ENCODE measurements around the gene OR10A5.

DNA sequence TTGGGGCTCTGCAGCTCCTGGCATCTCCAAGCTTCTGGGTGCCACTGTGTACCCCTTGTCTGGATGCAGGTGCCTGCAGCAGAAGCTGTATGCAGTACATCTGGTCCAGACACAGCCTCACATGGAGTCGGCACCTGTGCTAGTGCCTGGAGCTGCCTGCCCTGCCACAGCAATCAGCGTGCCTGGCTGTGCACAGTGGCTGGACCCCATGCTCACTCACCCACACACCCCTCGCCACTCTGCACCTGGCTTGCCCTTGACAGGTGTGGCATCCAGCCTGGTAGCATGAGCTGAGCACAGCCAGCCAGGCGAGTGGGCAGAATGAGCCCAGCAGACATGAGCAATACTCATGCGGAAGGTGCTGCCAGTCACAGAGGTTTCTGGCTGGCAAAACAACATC, 26.5 kb upstream of the OR10A5 start:
- TF ChIP-seq, protein P1, sequence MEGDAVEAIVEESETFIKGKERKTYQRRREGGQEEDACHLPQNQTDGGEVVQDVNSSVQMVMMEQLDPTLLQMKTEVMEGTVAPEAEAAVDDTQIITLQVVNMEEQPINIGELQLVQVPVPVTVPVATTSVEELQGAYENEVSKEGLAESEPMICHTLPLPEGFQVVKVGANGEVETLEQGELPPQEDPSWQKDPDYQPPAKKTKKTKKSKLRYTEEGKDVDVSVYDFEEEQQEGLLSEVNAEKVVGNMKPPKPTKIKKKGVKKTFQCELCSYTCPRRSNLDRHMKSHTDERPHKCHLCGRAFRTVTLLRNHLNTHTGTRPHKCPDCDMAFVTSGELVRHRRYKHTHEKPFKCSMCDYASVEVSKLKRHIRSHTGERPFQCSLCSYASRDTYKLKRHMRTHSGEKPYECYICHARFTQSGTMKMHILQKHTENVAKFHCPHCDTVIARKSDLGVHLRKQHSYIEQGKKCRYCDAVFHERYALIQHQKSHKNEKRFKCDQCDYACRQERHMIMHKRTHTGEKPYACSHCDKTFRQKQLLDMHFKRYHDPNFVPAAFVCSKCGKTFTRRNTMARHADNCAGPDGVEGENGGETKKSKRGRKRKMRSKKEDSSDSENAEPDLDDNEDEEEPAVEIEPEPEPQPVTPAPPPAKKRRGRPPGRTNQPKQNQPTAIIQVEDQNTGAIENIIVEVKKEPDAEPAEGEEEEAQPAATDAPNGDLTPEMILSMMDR (IDR thresholded peaks at IDR 0.05; ENCODE audit: low read length), result no peak
- no peak for TF ChIP-seq EZH2 (IDR thresholded peaks at IDR 0.05; ENCODE audit: borderline replicate concordance, low read length)
